ENCODE data around the gene CCIN. TPM values are rescaled to one million over a fixed set of nuclear protein-coding genes. Genes with fewer than 3 reads are reported as not detected.

Gene CCIN
- total RNA-seq, 6 experiments from 2014 or later: 0.59 to 2.5 (median 0.73) TPM

DNA sequence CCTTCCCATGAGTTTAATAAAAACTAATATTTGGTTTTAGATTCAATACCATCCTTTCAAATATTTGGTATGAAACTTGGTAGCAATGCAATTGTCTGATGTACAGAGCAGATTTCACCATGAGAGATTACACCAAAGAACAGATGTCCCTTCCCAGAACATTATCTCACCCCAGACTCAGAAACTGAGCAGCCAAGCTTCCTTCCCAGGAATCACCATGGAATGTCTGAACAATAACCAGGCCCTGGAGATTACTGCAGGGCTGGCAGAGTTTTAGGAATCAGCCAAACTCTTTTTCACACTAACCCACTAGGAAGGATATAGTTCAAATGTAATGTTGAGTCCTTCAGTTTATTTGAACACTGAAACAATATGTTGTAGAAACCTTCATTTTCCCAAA is 45.4 kb downstream of the CCIN start:
- H3K4me3 Mint-ChIP-seq: no peak overlapping the region
- TF ChIP-seq, protein P1, sequence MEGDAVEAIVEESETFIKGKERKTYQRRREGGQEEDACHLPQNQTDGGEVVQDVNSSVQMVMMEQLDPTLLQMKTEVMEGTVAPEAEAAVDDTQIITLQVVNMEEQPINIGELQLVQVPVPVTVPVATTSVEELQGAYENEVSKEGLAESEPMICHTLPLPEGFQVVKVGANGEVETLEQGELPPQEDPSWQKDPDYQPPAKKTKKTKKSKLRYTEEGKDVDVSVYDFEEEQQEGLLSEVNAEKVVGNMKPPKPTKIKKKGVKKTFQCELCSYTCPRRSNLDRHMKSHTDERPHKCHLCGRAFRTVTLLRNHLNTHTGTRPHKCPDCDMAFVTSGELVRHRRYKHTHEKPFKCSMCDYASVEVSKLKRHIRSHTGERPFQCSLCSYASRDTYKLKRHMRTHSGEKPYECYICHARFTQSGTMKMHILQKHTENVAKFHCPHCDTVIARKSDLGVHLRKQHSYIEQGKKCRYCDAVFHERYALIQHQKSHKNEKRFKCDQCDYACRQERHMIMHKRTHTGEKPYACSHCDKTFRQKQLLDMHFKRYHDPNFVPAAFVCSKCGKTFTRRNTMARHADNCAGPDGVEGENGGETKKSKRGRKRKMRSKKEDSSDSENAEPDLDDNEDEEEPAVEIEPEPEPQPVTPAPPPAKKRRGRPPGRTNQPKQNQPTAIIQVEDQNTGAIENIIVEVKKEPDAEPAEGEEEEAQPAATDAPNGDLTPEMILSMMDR (IDR thresholded peaks at IDR 0.05): no peak
- no peak for DNase-seq
- H3K27me3 Mint-ChIP-seq (ENCODE audit: insufficient read depth): no peaks in the 10 kb centered on the region; the same call in 1 of the 2 replicates
- peaks cover 42% of the 10 kb centered on the region for H3K36me3 Mint-ChIP-seq (ENCODE audit: low read depth)
- peaks cover 22% of the 10 kb centered on the region for H3K4me1 Mint-ChIP-seq (ENCODE audit: low read depth)
- peak overlapping the region; percentile 60 for H3K27ac Mint-ChIP-seq
- no peaks in the 10 kb centered on the region for H3K9me3 Mint-ChIP-seq

DNA sequence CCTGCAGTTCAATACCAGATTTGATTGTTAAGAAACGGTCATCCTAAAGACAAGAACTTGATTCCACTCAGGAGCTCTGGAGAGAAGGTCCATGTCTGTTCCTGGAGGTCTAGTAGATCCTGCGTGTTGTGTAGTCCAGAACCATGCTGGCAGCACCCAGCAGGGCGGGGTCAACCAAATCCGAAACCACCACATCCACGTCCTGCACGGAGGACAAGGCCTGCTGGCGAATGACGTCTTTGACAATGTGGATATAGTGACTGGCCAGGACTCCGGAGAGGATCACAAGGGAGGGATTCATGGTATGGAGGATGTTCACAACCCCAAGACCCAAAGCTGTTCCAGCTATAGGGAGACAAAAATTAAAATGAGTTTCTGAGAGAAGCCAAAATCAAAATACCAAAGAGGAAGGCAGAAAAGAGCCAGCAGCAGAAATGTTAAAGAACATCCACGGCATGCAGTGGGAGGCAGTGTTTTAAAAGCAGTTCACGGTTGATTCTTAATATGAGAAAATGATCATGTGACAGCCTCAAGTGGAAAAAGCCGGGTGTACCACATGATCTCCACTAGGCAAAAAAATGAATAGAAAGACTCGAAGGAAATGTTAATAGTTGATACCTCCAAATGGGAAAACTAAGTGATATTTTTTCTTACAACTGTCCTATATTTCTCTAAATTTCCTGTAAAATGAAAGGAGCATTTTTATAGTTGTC is 48.2 kb downstream of the CCIN start:
- H3K36me3 Mint-ChIP-seq (ENCODE audit: low read depth): peaks cover 31% of the 10 kb centered on the region
- DNase-seq: no peak
- H3K27me3 Mint-ChIP-seq (ENCODE audit: insufficient read depth): peaks cover 2% of the 10 kb centered on the region
- no peak overlapping the region for H3K4me3 Mint-ChIP-seq
- peaks cover 27% of the 10 kb centered on the region for H3K4me1 Mint-ChIP-seq (ENCODE audit: low read depth)
- H3K27ac Mint-ChIP-seq: no peak overlapping the region
- TF ChIP-seq, protein P1 (IDR thresholded peaks at IDR 0.05): no peak
- peaks cover under 1% of the 10 kb centered on the region; the same call in 1 of the 2 replicates for H3K9me3 Mint-ChIP-seq

DNA sequence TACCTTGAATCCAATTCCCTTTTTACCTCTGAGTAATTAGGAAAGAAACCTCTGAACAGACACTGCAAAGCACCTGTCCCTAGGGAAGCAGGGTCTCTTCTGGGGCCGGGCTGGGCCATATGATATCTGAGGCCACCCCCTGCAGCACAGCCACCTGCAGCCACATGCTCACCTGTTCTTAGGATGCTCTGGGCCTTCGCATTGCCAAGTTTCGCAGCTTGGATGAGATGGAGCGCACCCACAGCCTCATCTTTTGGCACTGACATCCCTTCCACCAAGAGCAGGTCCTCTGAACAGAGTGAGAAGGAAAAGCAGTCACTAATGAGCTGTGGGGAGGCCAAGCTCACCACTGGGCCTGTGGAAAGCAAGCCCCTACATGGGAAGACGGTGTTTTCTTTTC is 48.8 kb downstream of the CCIN start:
- DNase-seq: no peak
- peaks cover 27% of the 10 kb centered on the region for H3K4me1 Mint-ChIP-seq (ENCODE audit: low read depth)
- H3K27me3 Mint-ChIP-seq (ENCODE audit: insufficient read depth): peaks cover 2% of the 10 kb centered on the region
- H3K9me3 Mint-ChIP-seq: peaks cover 5% of the 10 kb centered on the region; the same call in 1 of the 2 replicates
- H3K27ac Mint-ChIP-seq: no peak overlapping the region
- TF ChIP-seq, protein P1 (IDR thresholded peaks at IDR 0.05): no peak
- H3K36me3 Mint-ChIP-seq (ENCODE audit: low read depth): peaks cover 37% of the 10 kb centered on the region
- H3K4me3 Mint-ChIP-seq: no peak overlapping the region

DNA sequence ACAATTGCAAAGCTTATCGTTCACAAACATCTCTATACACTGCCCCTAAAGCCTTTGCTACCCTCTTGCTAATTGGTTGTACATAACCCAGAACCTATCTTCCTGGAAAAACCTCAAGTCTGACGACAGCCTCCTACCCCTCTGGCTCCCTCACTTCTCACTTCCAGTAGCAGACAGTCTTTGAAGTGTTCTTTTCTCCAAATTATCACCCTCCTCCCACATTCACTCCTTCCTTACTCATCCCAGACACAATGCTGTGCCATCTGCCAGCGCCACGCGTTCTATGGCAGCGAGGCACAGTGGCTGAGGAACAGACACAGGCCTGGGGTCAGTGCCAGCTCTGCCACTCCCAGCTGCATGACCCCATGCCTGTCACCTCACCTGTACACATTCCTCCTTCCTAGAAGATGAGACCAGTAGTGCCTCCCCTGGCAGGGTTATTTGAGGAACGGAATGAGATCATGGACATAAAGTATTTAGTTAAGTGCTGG is 49.3 kb downstream of the CCIN start:
- Mint-ChIP-seq H3K4me3 (no peak overlapping the region), H3K4me1 (ENCODE audit: low read depth) (peaks cover 27% of the 10 kb centered on the region), H3K27ac (peak overlapping the region; percentile 3; the same call in 1 of the 2 replicates), H3K9me3 (peaks cover 5% of the 10 kb centered on the region; the same call in 1 of the 2 replicates), H3K27me3 (ENCODE audit: insufficient read depth) (peaks cover 2% of the 10 kb centered on the region), H3K36me3 (ENCODE audit: low read depth) (peaks cover 41% of the 10 kb centered on the region)
- TF ChIP-seq, protein P1 (IDR thresholded peaks at IDR 0.05): no peak
- DNase-seq: no peak

Other genes with a start within 250 kb of the CCIN start
- not detected for gene OR2S2, start 211.2 kb upstream of the CCIN start, total RNA-seq (2021; fragmentation: NEBNext Ultra II Directional; extraction: Animal tissue kit (Norgen Biotek cat#: 25700))
- 100 to 1,000 TPM; 149 to 182 (median 173) TPM for gene RECK, start 132.5 kb upstream of the CCIN start, total RNA-seq (2021; fragmentation: NEBNext Ultra II Directional; extraction: Animal tissue kit (Norgen Biotek cat#: 25700))
- 10 to 100 TPM; 18.1 to 24.7 (median 23.4) TPM for gene GLIPR2, start 32.7 kb upstream of the CCIN start, total RNA-seq (2021; fragmentation: NEBNext Ultra II Directional; extraction: Animal tissue kit (Norgen Biotek cat#: 25700))
- gene CLTA, start 21.5 kb downstream of the CCIN start, total RNA-seq (2021; fragmentation: NEBNext Ultra II Directional; extraction: Animal tissue kit (Norgen Biotek cat#: 25700)): 100 to 1,000 TPM; 247 to 272 (median 259) TPM
- 10 to 100 TPM; 15.8 to 18.9 (median 17.8) TPM for gene GNE, start 89.1 kb downstream of the CCIN start, total RNA-seq (2021; fragmentation: NEBNext Ultra II Directional; extraction: Animal tissue kit (Norgen Biotek cat#: 25700))
- 10 to 100 TPM; 14.5 to 18.8 (median 17.5) TPM for gene RNF38, start 230.9 kb downstream of the CCIN start, total RNA-seq (2021; fragmentation: NEBNext Ultra II Directional; extraction: Animal tissue kit (Norgen Biotek cat#: 25700))

Data from HFFc6 (cell line).